ENCODE data around the gene DPH6.

DPH6 gene

GRCh38 chr15:35470441-35470840 is 75.5 kb downstream of the DPH6 start:
- DNase-seq (ENCODE audit: low read depth), result no peak
- TF ChIP-seq CTCF (IDR thresholded peaks at IDR 0.05; ENCODE audit: low read depth, low read length, missing control alignments), result no peak
- no peak overlapping the region for H3K4me3 ChIP-seq (ENCODE audit: low read depth, low read length)

- no peak for DNase-seq (ENCODE audit: low read depth)
- TF ChIP-seq CTCF (IDR thresholded peaks at IDR 0.05; ENCODE audit: low read depth, low read length, missing control alignments), result no peak
- H3K4me3 ChIP-seq (ENCODE audit: low read depth, low read length), result no peak overlapping the region
Observed at GRCh38 chr15:35466476-35466875, 79.5 kb downstream of the DPH6 start.

- H3K4me3 ChIP-seq (ENCODE audit: low read depth, low read length), result no peak overlapping the region
- no peak for DNase-seq (ENCODE audit: low read depth)
- no peak for TF ChIP-seq CTCF (IDR thresholded peaks at IDR 0.05; ENCODE audit: low read depth, low read length, missing control alignments)
Observed at GRCh38 chr15:35465783-35466182, 80.2 kb downstream of the DPH6 start.

- no peak for DNase-seq (ENCODE audit: low read depth)
- no peak for TF ChIP-seq CTCF (IDR thresholded peaks at IDR 0.05; ENCODE audit: low read depth, low read length, missing control alignments)
Observed at GRCh38 chr15:35460616-35461015, 85.3 kb downstream of the DPH6 start.

GRCh38 chr15:35458176-35458856 is 87.6 kb downstream of the DPH6 start:
- no peak for TF ChIP-seq CTCF (IDR thresholded peaks at IDR 0.05; ENCODE audit: low read depth, low read length, missing control alignments)
- H3K4me3 ChIP-seq (ENCODE audit: low read depth, low read length), result no peak overlapping the region
- DNase-seq (ENCODE audit: low read depth), result no peak

More at GRCh38 chr15:35460616-35461015, 85.3 kb downstream of the DPH6 start:
- no peak overlapping the region for H3K4me3 ChIP-seq (ENCODE audit: low read depth, low read length)

- TF ChIP-seq CTCF (IDR thresholded peaks at IDR 0.05; ENCODE audit: low read depth, low read length, missing control alignments), result no peak
- H3K4me3 ChIP-seq (ENCODE audit: low read depth, low read length), result no peak overlapping the region
- DNase-seq (ENCODE audit: low read depth), result no peak
Observed at GRCh38 chr15:35455201-35455600, 90.8 kb downstream of the DPH6 start.

- no peak for DNase-seq (ENCODE audit: low read depth)
- H3K4me3 ChIP-seq (ENCODE audit: low read depth, low read length), result no peak overlapping the region
- no peak for TF ChIP-seq CTCF (IDR thresholded peaks at IDR 0.05; ENCODE audit: low read depth, low read length, missing control alignments)
Observed at GRCh38 chr15:35450492-35450891, 95.5 kb downstream of the DPH6 start.

Data from GM12864 (cell line).